ENCODE results near the gene KLHDC8B. TPM values are rescaled to one million over a fixed set of nuclear protein-coding genes. Genes with fewer than 3 reads are reported as not detected.

The KLHDC8B gene
- total RNA-seq, 4 donors from 2014 or later, result 78.6 to 190 (median 91.2) TPM

DNA sequence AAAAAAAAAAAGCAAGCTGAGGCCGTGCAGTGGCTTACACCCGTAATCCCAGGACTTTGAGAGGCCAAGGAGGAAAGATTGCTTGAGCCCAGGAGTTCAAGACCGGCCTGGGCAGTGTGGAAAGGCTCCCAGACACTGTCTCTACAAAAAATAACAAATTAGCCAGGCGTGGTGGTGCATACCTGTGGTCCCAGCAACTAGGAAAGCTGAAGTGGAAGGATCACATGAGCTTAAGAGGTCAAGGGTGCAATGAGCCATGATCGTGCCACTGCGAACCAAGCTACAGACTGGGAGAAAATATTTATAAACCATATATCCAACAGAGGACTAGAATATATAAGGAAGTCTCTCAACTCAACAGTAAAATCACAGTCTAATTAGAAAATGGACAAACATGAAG lies 10.0 kb downstream of the KLHDC8B start:
- DNase-seq (ENCODE audit: extremely low spot score), result no peak
- Histone ChIP-seq H3K4me1 (peaks cover 0 to 22% (median 2%) of the 10 kb centered on the region in 4 donors), H3K4me3 (no peak overlapping the region), H3K9me3 (no peaks in the 10 kb centered on the region), H3K27ac (replicated peaks in 1 of 4) (no peak overlapping the region), H3K36me3 (peaks cover 0 to 22% (median 18%) of the 10 kb centered on the region in 4 donors), H3K27me3 (no peaks in the 10 kb centered on the region)
- intact Hi-C loops (cut with DNase I), result no loop called here
- WGBS, result 70% methylated on average over 6 of the region's 6 CpGs
- TF ChIP-seq POLR2A (IDR thresholded peaks at IDR 0.05; ENCODE audit: low read depth) (no peak), POLR2AphosphoS5 (IDR thresholded peaks at IDR 0.05) (no peak), EP300 (IDR thresholded peaks at IDR 0.05) (no peak)
- TF ChIP-seq, protein P1, sequence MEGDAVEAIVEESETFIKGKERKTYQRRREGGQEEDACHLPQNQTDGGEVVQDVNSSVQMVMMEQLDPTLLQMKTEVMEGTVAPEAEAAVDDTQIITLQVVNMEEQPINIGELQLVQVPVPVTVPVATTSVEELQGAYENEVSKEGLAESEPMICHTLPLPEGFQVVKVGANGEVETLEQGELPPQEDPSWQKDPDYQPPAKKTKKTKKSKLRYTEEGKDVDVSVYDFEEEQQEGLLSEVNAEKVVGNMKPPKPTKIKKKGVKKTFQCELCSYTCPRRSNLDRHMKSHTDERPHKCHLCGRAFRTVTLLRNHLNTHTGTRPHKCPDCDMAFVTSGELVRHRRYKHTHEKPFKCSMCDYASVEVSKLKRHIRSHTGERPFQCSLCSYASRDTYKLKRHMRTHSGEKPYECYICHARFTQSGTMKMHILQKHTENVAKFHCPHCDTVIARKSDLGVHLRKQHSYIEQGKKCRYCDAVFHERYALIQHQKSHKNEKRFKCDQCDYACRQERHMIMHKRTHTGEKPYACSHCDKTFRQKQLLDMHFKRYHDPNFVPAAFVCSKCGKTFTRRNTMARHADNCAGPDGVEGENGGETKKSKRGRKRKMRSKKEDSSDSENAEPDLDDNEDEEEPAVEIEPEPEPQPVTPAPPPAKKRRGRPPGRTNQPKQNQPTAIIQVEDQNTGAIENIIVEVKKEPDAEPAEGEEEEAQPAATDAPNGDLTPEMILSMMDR (IDR thresholded peaks at IDR 0.05), result no peak

DNA sequence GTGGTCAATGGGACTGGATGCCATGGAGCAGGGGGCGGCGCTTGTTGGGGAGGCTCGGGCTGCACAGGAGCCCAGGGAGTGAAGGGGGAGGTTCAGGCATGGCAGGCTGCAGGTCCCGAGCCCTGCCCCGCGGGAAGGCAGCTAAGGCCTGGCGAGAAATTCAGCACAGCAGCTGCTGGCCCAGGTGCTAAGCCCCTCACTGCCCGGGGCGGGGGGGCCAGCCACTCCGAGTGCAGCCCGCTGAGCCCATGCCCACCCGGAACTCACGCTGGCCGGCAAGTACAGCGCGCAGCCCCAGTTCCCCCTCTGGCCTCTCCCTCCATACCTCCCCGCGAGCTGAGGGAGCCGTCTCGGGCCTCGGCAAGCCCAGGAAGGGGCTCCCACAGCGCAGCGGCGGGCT lies 11.3 kb downstream of the KLHDC8B start:
- Histone ChIP-seq H3K4me1 (peaks cover 0 to 10% (median 0%) of the 10 kb centered on the region in 4 donors), H3K27ac (replicated peaks in 1 of 4) (no peak overlapping the region), H3K27me3 (no peaks in the 10 kb centered on the region), H3K9me3 (no peaks in the 10 kb centered on the region), H3K4me3 (no peak overlapping the region), H3K36me3 (peaks cover 0 to 9% (median 6%) of the 10 kb centered on the region in 4 donors)
- TF ChIP-seq, protein P1 (IDR thresholded peaks at IDR 0.05), result no peak
- no peak for TF ChIP-seq EP300 (IDR thresholded peaks at IDR 0.05)
- no peak for TF ChIP-seq POLR2AphosphoS5 (IDR thresholded peaks at IDR 0.05)
- no peak for TF ChIP-seq POLR2A (IDR thresholded peaks at IDR 0.05; ENCODE audit: low read depth)
- 98% methylated on average over 7 of the region's 24 CpGs for WGBS
- no peak for DNase-seq (ENCODE audit: extremely low spot score)
- intact Hi-C loops (cut with DNase I), result no loop called here

DNA sequence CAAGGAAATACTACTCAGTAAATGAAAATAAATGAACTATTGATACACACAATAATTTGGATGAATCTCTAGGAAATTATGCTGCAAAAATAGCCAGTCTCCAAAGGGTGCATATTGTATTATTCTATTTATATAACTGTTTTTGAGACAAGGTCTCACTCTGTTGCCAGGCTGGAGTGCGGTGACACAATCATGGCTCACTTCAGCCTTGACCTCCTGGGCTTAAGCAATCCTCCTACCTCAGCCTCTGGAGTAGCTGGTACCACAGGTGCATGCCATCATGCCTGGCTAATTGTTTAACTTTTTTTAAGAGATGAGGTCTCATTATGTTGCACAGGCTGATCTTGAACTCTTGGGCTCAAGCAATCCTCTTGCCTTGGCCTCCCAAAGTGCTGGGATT lies 12.5 kb downstream of the KLHDC8B start:
- no peak overlapping the region for H3K4me3 ChIP-seq
- no peaks in the 10 kb centered on the region for H3K4me1 ChIP-seq
- WGBS, result 100% methylated on average over 1 of the region's 1 CpG
- no peak for TF ChIP-seq POLR2AphosphoS5 (IDR thresholded peaks at IDR 0.05)
- TF ChIP-seq EP300 (IDR thresholded peaks at IDR 0.05), result no peak
- TF ChIP-seq, protein P1 (IDR thresholded peaks at IDR 0.05), result no peak
- no peak for TF ChIP-seq POLR2A (IDR thresholded peaks at IDR 0.05; ENCODE audit: low read depth)
- H3K27ac ChIP-seq (replicated peaks in 1 of 4), result no peak overlapping the region
- intact Hi-C loops (cut with DNase I), result no loop called here
- no peaks in the 10 kb centered on the region for H3K27me3 ChIP-seq
- no peak for DNase-seq (ENCODE audit: extremely low spot score)
- H3K36me3 ChIP-seq, result no peaks in the 10 kb centered on the region
- H3K9me3 ChIP-seq, result no peaks in the 10 kb centered on the region

DNA sequence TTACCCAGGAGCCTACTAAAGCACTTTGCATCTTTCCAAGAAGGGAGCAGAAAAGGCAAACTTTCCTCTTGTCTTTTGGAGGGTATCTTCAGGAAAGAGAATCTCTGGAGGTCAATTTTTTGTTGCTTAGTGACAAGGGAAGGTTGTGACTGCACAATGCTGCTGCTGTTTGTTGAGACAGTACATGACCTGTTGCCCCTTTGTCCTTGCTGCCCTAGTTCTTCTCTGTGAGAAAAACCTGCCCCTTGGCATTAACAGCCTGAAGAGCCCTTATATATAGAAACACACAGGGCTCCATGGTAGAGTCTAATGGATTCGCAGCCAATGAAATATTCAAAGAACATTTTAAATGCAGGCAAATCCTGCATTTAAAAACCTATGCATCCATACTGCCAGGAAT lies 20.3 kb downstream of the KLHDC8B start:
- H3K27ac ChIP-seq (replicated peaks in 1 of 4), result no peak overlapping the region
- DNase-seq (ENCODE audit: extremely low spot score), result no peak
- intact Hi-C loops (cut with DNase I), result no loop called here
- no peak overlapping the region for H3K4me3 ChIP-seq
- H3K9me3 ChIP-seq, result no peaks in the 10 kb centered on the region
- WGBS, result 88% methylated on average over 1 of the region's 1 CpG
- no peaks in the 10 kb centered on the region for H3K36me3 ChIP-seq
- TF ChIP-seq, protein P1 (IDR thresholded peaks at IDR 0.05), result no peak
- TF ChIP-seq EP300 (IDR thresholded peaks at IDR 0.05) (no peak), POLR2AphosphoS5 (IDR thresholded peaks at IDR 0.05) (no peak), POLR2A (IDR thresholded peaks at IDR 0.05; ENCODE audit: low read depth) (no peak)
- peaks cover 0 to 5% (median 0%) of the 10 kb centered on the region in 4 donors for H3K4me1 ChIP-seq
- H3K27me3 ChIP-seq, result no peaks in the 10 kb centered on the region

DNA sequence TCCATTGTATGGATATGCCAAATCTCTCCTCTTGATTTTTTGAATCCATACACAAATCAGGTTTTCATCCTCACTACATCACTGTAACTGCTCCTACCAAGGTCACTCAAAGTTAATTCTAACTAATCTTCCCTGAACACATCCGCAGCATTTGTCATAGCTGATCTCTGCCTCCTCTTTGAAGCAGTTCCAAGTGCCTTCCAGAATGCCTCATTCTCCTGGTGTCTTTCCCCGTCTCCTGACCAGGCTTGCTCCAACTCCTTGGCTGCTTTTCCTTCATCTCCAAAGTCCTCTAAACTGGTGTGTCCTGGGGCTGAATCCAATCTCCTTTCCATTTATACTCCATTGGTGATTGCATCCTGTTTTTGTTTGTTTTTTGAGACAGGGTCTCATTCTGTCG lies 26.8 kb downstream of the KLHDC8B start:
- 72% methylated on average over 3 of the region's 3 CpGs for WGBS
- intact Hi-C loops (cut with DNase I), result no loop called here
- Histone ChIP-seq H3K36me3 (no peaks in the 10 kb centered on the region), H3K4me1 (peaks cover 7 to 34% (median 17%) of the 10 kb centered on the region in 4 donors), H3K4me3 (no peak overlapping the region), H3K27ac (replicated peaks in 1 of 4) (peak overlapping the region in 1 of 4 donors; percentile 7), H3K9me3 (no peaks in the 10 kb centered on the region), H3K27me3 (no peaks in the 10 kb centered on the region)
- TF ChIP-seq POLR2AphosphoS5 (IDR thresholded peaks at IDR 0.05) (no peak), EP300 (IDR thresholded peaks at IDR 0.05) (no peak), POLR2A (IDR thresholded peaks at IDR 0.05; ENCODE audit: low read depth) (no peak)
- TF ChIP-seq, protein P1 (IDR thresholded peaks at IDR 0.05), result no peak
- no peak for DNase-seq (ENCODE audit: extremely low spot score)
